ENCODE data around the gene RUVBL2.

DNA sequence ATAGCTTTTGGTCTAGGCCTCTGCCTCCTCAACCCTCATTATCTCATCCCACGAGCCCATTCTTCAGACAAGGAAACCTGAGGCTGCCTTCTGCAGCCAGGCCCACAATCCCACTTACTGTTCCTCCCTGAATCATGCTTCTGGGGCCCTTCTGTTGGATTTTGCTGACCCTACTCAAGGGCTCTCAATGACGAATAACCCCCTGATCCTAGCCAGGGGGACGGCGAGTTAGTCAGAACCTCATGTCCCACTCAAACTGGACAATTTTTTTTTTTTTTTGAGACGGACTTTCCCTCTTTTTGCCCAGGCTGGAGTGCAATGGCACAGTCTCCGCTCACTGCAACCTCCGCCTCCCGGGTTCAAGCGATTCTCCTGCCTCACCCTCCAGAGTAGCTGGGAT is 28.4 kb downstream of the RUVBL2 start:
- TF ChIP-seq, protein P1, sequence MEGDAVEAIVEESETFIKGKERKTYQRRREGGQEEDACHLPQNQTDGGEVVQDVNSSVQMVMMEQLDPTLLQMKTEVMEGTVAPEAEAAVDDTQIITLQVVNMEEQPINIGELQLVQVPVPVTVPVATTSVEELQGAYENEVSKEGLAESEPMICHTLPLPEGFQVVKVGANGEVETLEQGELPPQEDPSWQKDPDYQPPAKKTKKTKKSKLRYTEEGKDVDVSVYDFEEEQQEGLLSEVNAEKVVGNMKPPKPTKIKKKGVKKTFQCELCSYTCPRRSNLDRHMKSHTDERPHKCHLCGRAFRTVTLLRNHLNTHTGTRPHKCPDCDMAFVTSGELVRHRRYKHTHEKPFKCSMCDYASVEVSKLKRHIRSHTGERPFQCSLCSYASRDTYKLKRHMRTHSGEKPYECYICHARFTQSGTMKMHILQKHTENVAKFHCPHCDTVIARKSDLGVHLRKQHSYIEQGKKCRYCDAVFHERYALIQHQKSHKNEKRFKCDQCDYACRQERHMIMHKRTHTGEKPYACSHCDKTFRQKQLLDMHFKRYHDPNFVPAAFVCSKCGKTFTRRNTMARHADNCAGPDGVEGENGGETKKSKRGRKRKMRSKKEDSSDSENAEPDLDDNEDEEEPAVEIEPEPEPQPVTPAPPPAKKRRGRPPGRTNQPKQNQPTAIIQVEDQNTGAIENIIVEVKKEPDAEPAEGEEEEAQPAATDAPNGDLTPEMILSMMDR (conservative IDR thresholded peaks at IDR 0.05): no peak
- no peak for TF ChIP-seq ZFX (IDR thresholded peaks at IDR 0.05)

Data from C4-2B (cell line).